GM12878 (cell line): Measurements from ENCODE around the gene EFCAB8. TPM values are rescaled to one million over a fixed set of nuclear protein-coding genes. Genes with fewer than 3 reads are reported as not detected.

ENCODE experiments used
- ATAC-seq: fragments of 200-7000 bp; cut with Tn5 transposase; 3 replicates; pipeline ENCODE4 v1.9.1; 2020; ENCODE audit warnings: mild to moderate bottlenecking, moderate library complexity
- BruUV-seq: library from RNA; stranded (reverse); fragments of 400-500 nt; replicated peaks from 2 replicates; lab custom pipeline; 2021; lab: Mats Ljungman, UMichigan
- CTCF ChIA-PET: fragments of 300-600 bp; sonication (Branson Sonifier 250); formaldehyde crosslinking; extraction: SDS; loops from one replicate; lab custom pipeline; 2021; ENCODE audit warnings: inconsistent platforms; lab: Yijun Ruan, JAX
- POLR2A ChIA-PET: fragments of 350-600 bp; formaldehyde crosslinking; extraction: SDS; loops from one replicate; lab custom pipeline; 2021; ENCODE audit warnings: inconsistent platforms; lab: Charles Lee
- RAD21 ChIA-PET: fragments of 300-600 bp; sonication (Branson Sonifier 250); formaldehyde crosslinking; loops from one replicate; lab custom pipeline; 2023; ENCODE audit warnings: antibody characterized with exemption; ENCODE audit not compliant: unreplicated experiment; lab: Charles Lee
- SMC1A ChIA-PET: fragments of 300-600 bp; sonication (Branson Sonifier 250); formaldehyde crosslinking; loops from one replicate; lab custom pipeline; 2023; ENCODE audit not compliant: unreplicated experiment, uncharacterized antibody; lab: Charles Lee
- DNase-seq: peaks from one replicate; pipeline ENCODE4 v3.0.0-alpha.2; 2011; ENCODE audit warnings: low read depth, low spot score
- FAIRE-seq: peaks from 3 replicates; lab custom pipeline; 2011; peaks lifted over from hg19 to GRCh38; lab: Jason Lieb, UNC
- H2AFZ ChIP-seq: 2 replicates; pipeline ENCODE4 v1.6.0; 2011; ENCODE audit warnings: low read depth, low read length, control low read depth; ENCODE audit not compliant: control insufficient read depth
- H3K27ac ChIP-seq: 2 replicates; pipeline ENCODE4 v1.5.1; 2011; ENCODE audit warnings: control low read depth; ENCODE audit not compliant: control insufficient read depth, insufficient read depth
- H3K27me3 ChIP-seq, 2 experiments: replicated peaks in 1 of 2; 2 replicates each; pipeline versions ENCODE4 v1.6.0 to v1.6.1; 2011; ENCODE audit warnings: low read length in 1 of 2; ENCODE audit not compliant: control insufficient read depth in 2 of 2, insufficient read depth in 2 of 2
- H3K36me3 ChIP-seq, 2 experiments: 2 replicates each; pipeline ENCODE4 v1.5.1; 2011; ENCODE audit warnings: low read length in 1 of 2; ENCODE audit not compliant: control insufficient read depth in 2 of 2, insufficient read depth in 2 of 2
- H3K4me1 ChIP-seq: 2 replicates; pipeline ENCODE4 v1.6.1; 2011; ENCODE audit warnings: mild to moderate bottlenecking, low read length, moderate library complexity, mixed read lengths; ENCODE audit not compliant: control insufficient read depth, insufficient read depth
- H3K4me2 ChIP-seq: 2 replicates; pipeline ENCODE4 v1.6.0; 2011; ENCODE audit warnings: control low read depth; ENCODE audit not compliant: control insufficient read depth, insufficient read depth
- H3K4me3 ChIP-seq: fragments of 200-600 bp; sonication (generic); 2 replicates; pipeline ENCODE4 v1.5.1; 2016
- H3K79me2 ChIP-seq: 2 replicates; pipeline ENCODE4 v1.6.0; 2011; ENCODE audit warnings: low read length; ENCODE audit not compliant: control insufficient read depth, insufficient read depth
- H3K9ac ChIP-seq: 2 replicates; pipeline ENCODE4 v1.8.0; 2011; ENCODE audit warnings: low read length, control low read depth, mixed read lengths; ENCODE audit not compliant: control insufficient read depth, insufficient read depth
- H3K9me3 ChIP-seq: replicated peaks from 3 replicates; pipeline ENCODE4 v1.5.1; 2011; ENCODE audit warnings: mild to moderate bottlenecking, low read length; ENCODE audit not compliant: control insufficient read depth, insufficient read depth
- H4K20me1 ChIP-seq: 2 replicates; pipeline ENCODE4 v1.6.0; 2011; ENCODE audit not compliant: control insufficient read depth, insufficient read depth
- ATF7 ChIP-seq: fragments of 450-650 bp; IDR thresholded peaks from 2 replicates; pipeline ENCODE4 v1.6.1; 2016; ENCODE audit warnings: low read depth, mild to moderate bottlenecking
- BCL11A ChIP-seq: IDR thresholded peaks from 2 replicates; pipeline ENCODE4 v1.6.1; 2011; ENCODE audit warnings: low read depth, low read length
- BRCA1 ChIP-seq: IDR thresholded peaks from 2 replicates; pipeline ENCODE4 v1.6.1; 2011; ENCODE audit warnings: low read depth, low read length, improper control_type of control experiment
- EGR1 ChIP-seq, 2 experiments: IDR thresholded peaks; 1 replicate in 1 of 2; 2 replicates in 1 of 2; pipeline ENCODE4 v1.6.1; 2011 to 2012; ENCODE audit warnings: low read depth in 2 of 2, low read length in 2 of 2, borderline replicate concordance in 1 of 2, mild to moderate bottlenecking in 1 of 2, moderate library complexity in 1 of 2
- ETV6 ChIP-seq, 2 experiments: fragments of 450-650 bp in 1 of 2; IDR thresholded peaks in 1 of 2; conservative IDR thresholded peaks in 1 of 2; 2 replicates each; pipeline ENCODE4 v1.6.1; 2014; ENCODE audit warnings: antibody characterized with exemption in 1 of 2, borderline replicate concordance in 1 of 2, low read depth in 1 of 2, mild to moderate bottlenecking in 1 of 2, moderate library complexity in 1 of 2
- FOXM1 ChIP-seq: IDR thresholded peaks from 2 replicates; pipeline ENCODE4 v1.6.1; 2012; ENCODE audit warnings: low read depth, mild to moderate bottlenecking, inconsistent platforms, low read length, moderate library complexity
- JUND ChIP-seq: IDR thresholded peaks from 2 replicates; pipeline ENCODE4 v1.6.1; 2012; ENCODE audit warnings: low read depth, mild to moderate bottlenecking, low read length, improper control_type of control experiment, moderate library complexity
- MEF2B ChIP-seq: fragments of 450-650 bp; IDR thresholded peaks from 2 replicates; pipeline ENCODE4 v1.6.1; 2018; ENCODE audit warnings: mild to moderate bottlenecking, moderate library complexity; ENCODE audit not compliant: partially characterized antibody, poor library complexity, severe bottlenecking
- MTA3 ChIP-seq: IDR thresholded peaks from 2 replicates; pipeline ENCODE4 v1.6.1; 2012; ENCODE audit warnings: low read length, inconsistent platforms, borderline replicate concordance
- POLR2AphosphoS2 ChIP-seq: IDR thresholded peaks from 2 replicates; pipeline ENCODE4 v1.6.1; 2011; ENCODE audit warnings: low read depth, mild to moderate bottlenecking, low read length, improper control_type of control experiment, moderate library complexity
- ZBTB11 ChIP-seq: fragments of 450-650 bp; formaldehyde crosslinking; IDR thresholded peaks from 2 replicates; pipeline ENCODE4 v1.5.0; 2022; ENCODE audit warnings: mild to moderate bottlenecking, missing genetic modification characterization
- WGBS: methylation state at CpG from one replicate; pipeline ENCODE4 v1.1.6; 2016; ENCODE audit warnings: low lambda C conversion rate; ENCODE audit not compliant: insufficient replicate concordance, insufficient coverage; ENCODE audit errors: missing lambda C conversion rate; 5-methylcytosine and 5-hydroxymethylcytosine counted together
- in situ Hi-C: fragments of 300-500 bp; cut with MboI; formaldehyde crosslinking; loops from 9 replicates; pipeline ENCODE4 v1.14.3; 2018; ENCODE audit warnings: mixed read lengths
- intact Hi-C: fragments of 100-400 bp; cut with micrococcal nuclease; formaldehyde crosslinking; loops from one replicate; pipeline ENCODE4 v1.14.2; 2022; ENCODE audit not compliant: unreplicated experiment
- polyA plus RNA-seq, 11 experiments: library from polyadenylated mRNA; depleted of rRNA in 4 of 11; unstranded in 6 of 11; stranded (reverse) in 5 of 11; fragments of >200 nt; fragmentation: Nextera tagmentation in 4 of 11; fragmentation: Illumina TruSeq in 1 of 11; extraction: Ambion mirVana in 4 of 11; extraction: Trizol in 1 of 11; gene quantifications; 1 replicate in 1 of 11; 2 replicates in 10 of 11; pipeline versions ENCODE4 v1.2.1 to v1.2.3, GENCODE V29; 2011 to 2016; ENCODE audit warnings: inconsistent platforms in 2 of 11, missing spikeins in 2 of 11, low read depth in 1 of 11
- total RNA-seq, 4 experiments: library from RNA; depleted of rRNA in 3 of 4; stranded (reverse); fragments of >200 nt in 3 of 4; fragmentation: Illumina TruSeq in 1 of 4; extraction: Trizol in 1 of 4; gene quantifications; 2 replicates each; pipeline versions ENCODE4 v1.2.1 to v1.2.3, GENCODE V29; 2013 to 2021

EFCAB8 gene
- total and polyA plus RNA-seq, 10 of the 15 experiments (the other 5 are each of a cell fraction or from before 2014, with no cell fraction given) = 0.04 to 0.18 (median 0.06) TPM; not detected in 4

GRCh38 chr20:32809907-32810306, 48.8 kb upstream of the EFCAB8 start:
- no peak overlapping the region for H3K27ac ChIP-seq
- ChIA-PET POLR2A (no interaction called here), SMC1A (interaction anchor here (0.6 to 0.7 kb wide), 2 partner anchors 15 to 366 kb away, joined by 3 read pairs; no protein-coding TSS in a partner anchor), CTCF (interaction anchor here (1.7 kb wide), 1 partner anchor 20 kb away, joined by 7 read pairs; no protein-coding TSS in a partner anchor), RAD21 (no interaction called here)
- no peak overlapping the region for H3K4me2 ChIP-seq
- peaks cover 2% of the 10 kb centered on the region; the same call in 1 of the 2 replicates for H3K4me1 ChIP-seq
- H3K36me3 ChIP-seq = no peaks in the 10 kb centered on the region
- no peak overlapping the region for H2AFZ ChIP-seq
- ATAC-seq (no peak), DNase-seq (no peak), FAIRE-seq (no peak)
- no peaks in the 10 kb centered on the region for H3K9me3 ChIP-seq
- no TSS peak for BruUV-seq
- in situ Hi-C loops = no loop called here
- H3K27me3 ChIP-seq = no peaks in the 10 kb centered on the region; a peak in 1 of 4 replicates
- no peak overlapping the region for H3K9ac ChIP-seq
- TF ChIP-seq POLR2AphosphoS2 (no peak), MTA3 (no peak), ZBTB11 (CRISPR knock-in tag) (no peak), BCL11A (no peak), BRCA1 (no peak), MEF2B (no peak), JUND (no peak), FOXM1 (no peak), EGR1 (IDR thresholded peaks at IDR 0.05; ENCODE audit: borderline replicate concordance in 1 of 2, low read depth in 2 of 2, low read length in 2 of 2) (no peak), ETV6 (conservative IDR thresholded peaks at IDR 0.05 in 1 of 2, IDR thresholded peaks at IDR 0.05 in 1 of 2; ENCODE audit: borderline replicate concordance in 1 of 2, low read depth in 1 of 2) (no peak), ATF7 (no peak)
- no peak overlapping the region for H3K4me3 ChIP-seq
- intact Hi-C loops = no loop called here
- H4K20me1 ChIP-seq = no peaks in the 10 kb centered on the region
- H3K79me2 ChIP-seq = no peaks in the 10 kb centered on the region
- 88% methylated on average over 4 of the region's 4 CpGs for WGBS
